Thoracic aorta (tissue), 2 donors: Measurements from ENCODE around the gene MLLT10. TPM values are rescaled to one million over a fixed set of nuclear protein-coding genes. Genes with fewer than 3 reads are reported as not detected.

Source experiments
- ATAC-seq: fragments of 150-250 bp; one replicate; pipeline ENCODE4 v1.8.0; 2017; ENCODE audit warnings: low read depth; ENCODE audit not compliant: insufficient number of reproducible peaks, low FRiP score
- DNase-seq: peaks from one replicate; pipeline ENCODE4 v3.0.0-alpha.2; 2020; ENCODE audit warnings: low spot score
- H3K27ac ChIP-seq, 2 donors: fragments of 200-600 bp; sonication (generic); 1 replicate in 1 of 2; 2 replicates in 1 of 2; pipeline ENCODE4 v1.5.1; 2016; ENCODE audit warnings: mild to moderate bottlenecking in 2 of 2, moderate library complexity in 2 of 2
- H3K27me3 ChIP-seq: fragments of 200-600 bp; sonication (generic); replicated peaks from 2 replicates; pipeline ENCODE4 v1.6.0; 2016; ENCODE audit warnings: mild to moderate bottlenecking; ENCODE audit not compliant: insufficient read depth
- H3K36me3 ChIP-seq: fragments of 200-600 bp; sonication (generic); one replicate; pipeline ENCODE4 v1.5.1; 2016
- H3K4me1 ChIP-seq, 2 donors: fragments of 200-600 bp; sonication (generic); 1 replicate in 1 of 2; 2 replicates in 1 of 2; pipeline versions ENCODE4 v1.5.1 to v1.6.0; 2016; ENCODE audit warnings: low read depth in 2 of 2, mild to moderate bottlenecking in 1 of 2; ENCODE audit not compliant: control insufficient read depth in 1 of 2
- H3K4me3 ChIP-seq: fragments of 200-600 bp; sonication (generic); 2 replicates; pipeline ENCODE4 v1.5.1; 2016; ENCODE audit warnings: mild to moderate bottlenecking
- H3K9me3 ChIP-seq: fragments of 200-600 bp; sonication (generic); 2 replicates; pipeline ENCODE4 v1.5.1; 2016
- total RNA-seq, 2 donors: library from RNA; depleted of rRNA; stranded (reverse); fragments of >200 nt; gene quantifications; one replicate each; pipeline versions ENCODE4 v1.1.0 to v1.2.3, GENCODE V29; 2016
- TF ChIP-seq, protein P1 (sequence below): fragments of 200-600 bp; sonication (generic); IDR thresholded peaks from one replicate; pipeline ENCODE4 v1.5.1; 2019; ENCODE audit warnings: antibody characterized with exemption

The MLLT10 gene
- total RNA-seq, 2 donors from 2014 or later: 35.1 to 54.7 TPM

- Histone ChIP-seq H3K36me3 (peaks cover 9% of the 10 kb centered on the region), H3K4me1 (no peaks in the 10 kb centered on the region), H3K27me3 (no peaks in the 10 kb centered on the region), H3K9me3 (no peaks in the 10 kb centered on the region), H3K27ac (no peak overlapping the region), H3K4me3 (no peak overlapping the region)
- DNase-seq: no peak
- ATAC-seq: no peak
- TF ChIP-seq, protein P1, sequence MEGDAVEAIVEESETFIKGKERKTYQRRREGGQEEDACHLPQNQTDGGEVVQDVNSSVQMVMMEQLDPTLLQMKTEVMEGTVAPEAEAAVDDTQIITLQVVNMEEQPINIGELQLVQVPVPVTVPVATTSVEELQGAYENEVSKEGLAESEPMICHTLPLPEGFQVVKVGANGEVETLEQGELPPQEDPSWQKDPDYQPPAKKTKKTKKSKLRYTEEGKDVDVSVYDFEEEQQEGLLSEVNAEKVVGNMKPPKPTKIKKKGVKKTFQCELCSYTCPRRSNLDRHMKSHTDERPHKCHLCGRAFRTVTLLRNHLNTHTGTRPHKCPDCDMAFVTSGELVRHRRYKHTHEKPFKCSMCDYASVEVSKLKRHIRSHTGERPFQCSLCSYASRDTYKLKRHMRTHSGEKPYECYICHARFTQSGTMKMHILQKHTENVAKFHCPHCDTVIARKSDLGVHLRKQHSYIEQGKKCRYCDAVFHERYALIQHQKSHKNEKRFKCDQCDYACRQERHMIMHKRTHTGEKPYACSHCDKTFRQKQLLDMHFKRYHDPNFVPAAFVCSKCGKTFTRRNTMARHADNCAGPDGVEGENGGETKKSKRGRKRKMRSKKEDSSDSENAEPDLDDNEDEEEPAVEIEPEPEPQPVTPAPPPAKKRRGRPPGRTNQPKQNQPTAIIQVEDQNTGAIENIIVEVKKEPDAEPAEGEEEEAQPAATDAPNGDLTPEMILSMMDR: no peak
Observed at GRCh38 chr10:21756707-21757106, 222.7 kb downstream of the MLLT10 start.

GRCh38 chr10:21757185-21757901 is 223.3 kb downstream of the MLLT10 start:
- ATAC-seq (no peak), DNase-seq (no peak)
- no peak overlapping the region for H3K4me3 ChIP-seq
- TF ChIP-seq, protein P1: no peak
- peaks cover 9% of the 10 kb centered on the region for H3K36me3 ChIP-seq
- no peaks in the 10 kb centered on the region for H3K4me1 ChIP-seq
- no peak overlapping the region for H3K27ac ChIP-seq
- H3K9me3 ChIP-seq: no peaks in the 10 kb centered on the region
- no peaks in the 10 kb centered on the region for H3K27me3 ChIP-seq

- H3K36me3 ChIP-seq: peaks cover 9% of the 10 kb centered on the region
- H3K4me1 ChIP-seq: no peaks in the 10 kb centered on the region
- TF ChIP-seq, protein P1: no peak
- no peaks in the 10 kb centered on the region for H3K27me3 ChIP-seq
- no peak overlapping the region for H3K4me3 ChIP-seq
- ATAC-seq (no peak), DNase-seq (no peak)
- no peak overlapping the region for H3K27ac ChIP-seq
- no peaks in the 10 kb centered on the region for H3K9me3 ChIP-seq
Observed at GRCh38 chr10:21758239-21758638, 224.2 kb downstream of the MLLT10 start.

DNA sequence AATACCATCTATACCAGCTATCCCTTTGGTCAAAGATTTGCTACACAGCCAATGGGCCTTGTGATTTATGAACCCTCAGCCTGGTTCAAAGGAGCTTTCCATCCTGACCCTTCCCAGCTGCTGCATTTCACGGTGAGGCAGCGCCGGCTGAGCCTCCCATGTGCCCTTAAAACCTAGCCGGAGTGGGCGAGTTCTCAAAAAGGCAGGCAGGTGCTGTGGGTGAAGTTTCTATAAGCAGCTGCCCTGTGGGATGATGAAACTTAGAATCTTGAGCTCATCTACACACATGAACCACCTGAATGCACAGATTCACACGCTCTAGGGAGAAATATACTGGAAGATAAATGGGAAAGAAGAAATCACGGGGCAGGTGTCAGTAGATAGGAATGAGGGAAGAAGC is 224.7 kb downstream of the MLLT10 start:
- Histone ChIP-seq H3K9me3 (no peaks in the 10 kb centered on the region), H3K27ac (no peak overlapping the region), H3K4me1 (no peaks in the 10 kb centered on the region), H3K36me3 (peaks cover 9% of the 10 kb centered on the region), H3K4me3 (no peak overlapping the region), H3K27me3 (no peaks in the 10 kb centered on the region)
- TF ChIP-seq, protein P1: no peak
- DNase-seq (no peak), ATAC-seq (no peak)

DNA sequence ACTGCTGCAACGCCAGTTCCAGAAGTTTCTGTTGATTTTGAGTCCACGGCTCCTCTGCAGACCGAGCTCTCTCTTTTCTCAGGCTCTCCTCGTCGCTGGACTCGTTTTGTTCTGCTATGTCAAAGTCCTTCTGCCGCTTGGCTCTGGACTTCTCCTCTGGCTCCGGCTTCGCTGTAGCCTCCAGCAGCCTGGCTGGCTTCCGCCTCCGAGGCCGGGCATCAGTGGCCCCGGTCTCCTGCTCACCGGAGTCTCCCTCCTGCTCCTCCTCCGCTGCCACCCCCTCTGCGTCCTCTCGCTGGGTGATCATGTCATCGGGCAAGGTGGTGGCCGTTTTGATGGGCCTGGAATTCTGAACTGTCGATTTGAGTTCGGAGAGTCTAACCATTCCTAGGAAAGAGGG is 225.2 kb downstream of the MLLT10 start:
- Histone ChIP-seq H3K27ac (no peak overlapping the region), H3K36me3 (peaks cover 9% of the 10 kb centered on the region)

More for the DNA sequence above, 225.2 kb downstream of the MLLT10 start:
- H3K27me3 ChIP-seq: no peaks in the 10 kb centered on the region
- H3K4me3 ChIP-seq: no peak overlapping the region
- TF ChIP-seq, protein P1: no peak
- DNase-seq: no peak
- H3K4me1 ChIP-seq: no peaks in the 10 kb centered on the region
- H3K9me3 ChIP-seq: no peaks in the 10 kb centered on the region
- ATAC-seq: no peak
